ENCODE data around the gene MKKS. TPM values are rescaled to one million over a fixed set of nuclear protein-coding genes. Genes with fewer than 3 reads are reported as not detected.
"Not testable (repeated sequence)": the region's sequence is repeated elsewhere in the genome, so short reads cannot be mapped to it uniquely, and the experiment has no call there.

The MKKS gene
- total RNA-seq, 1 experiment from 2014 or later, result 10.6 TPM

DNA sequence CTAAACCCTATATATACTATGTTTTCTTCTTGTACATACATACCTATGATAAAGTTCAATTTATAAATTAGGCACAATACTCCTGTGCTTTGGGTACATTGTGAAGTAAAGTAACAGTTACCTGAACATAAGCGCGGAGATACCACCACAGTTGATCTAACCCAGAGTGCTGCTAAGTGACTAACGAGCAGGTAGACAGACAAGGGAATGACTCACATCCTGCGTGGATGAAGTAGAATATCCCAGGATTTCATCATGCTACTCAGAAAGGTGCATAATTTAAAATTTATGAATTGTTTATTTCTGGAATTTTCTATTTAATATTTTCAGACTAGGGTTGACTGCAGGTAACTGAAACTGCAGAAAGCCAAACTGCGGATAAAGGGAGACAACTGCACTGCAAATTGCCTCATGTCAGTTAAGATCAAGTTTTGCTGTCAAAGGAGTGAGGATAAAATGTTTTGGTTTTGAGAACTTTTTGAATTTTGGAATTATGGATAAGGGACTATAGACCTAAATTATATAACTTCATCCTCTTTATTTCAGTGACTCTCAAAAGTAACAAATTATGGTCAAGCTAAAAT lies 14.4 kb downstream of the MKKS start:
- Histone ChIP-seq H3K4ac (ENCODE audit: low read depth, low read length) (no peak overlapping the region), H3K79me1 (ENCODE audit: insufficient read depth, low read depth, low read length, poor library complexity, severe bottlenecking) (peaks cover 3% of the 10 kb centered on the region), H2BK120ac (ENCODE audit: low read depth, low read length, poor library complexity, severe bottlenecking) (no peak overlapping the region), H2BK12ac (ENCODE audit: insufficient read length, low read depth, low read length) (no peak overlapping the region), H3K79me2 (ENCODE audit: insufficient read depth, low read length) (no peaks in the 10 kb centered on the region), H3K9me3 (ENCODE audit: control insufficient read depth, low read depth, low read length) (no peaks in the 10 kb centered on the region), H3K9ac (ENCODE audit: extremely low read depth, insufficient read length, low read length) (no peak overlapping the region), H3K27me3 (ENCODE audit: insufficient read depth, low read length) (no peaks in the 10 kb centered on the region), H3K23ac (ENCODE audit: insufficient read length, low read depth, low read length) (no peak overlapping the region), H3K23me2 (ENCODE audit: insufficient read length, low read depth, low read length, poor library complexity, severe bottlenecking) (no peaks in the 10 kb centered on the region), H3K14ac (ENCODE audit: insufficient read depth, low read length) (no peak overlapping the region), H3K27ac (ENCODE audit: insufficient read length, low read depth, low read length) (no peak overlapping the region), H3K18ac (ENCODE audit: insufficient read length, low read depth, low read length) (no peak overlapping the region), H3K4me2 (ENCODE audit: insufficient read depth, insufficient read length, low read length) (no peak overlapping the region), H2BK20ac (ENCODE audit: low read depth, low read length, poor library complexity, severe bottlenecking) (no peak overlapping the region), H2BK15ac (ENCODE audit: low read depth, low read length) (no peak overlapping the region), H4K5ac (ENCODE audit: insufficient read length, low read depth, low read length) (no peak overlapping the region), H2AK5ac (ENCODE audit: insufficient read length, low read length) (no peak overlapping the region), H4K20me1 (ENCODE audit: control insufficient read depth, insufficient read depth, insufficient read length) (no peaks in the 10 kb centered on the region), H4K91ac (ENCODE audit: insufficient read length, low read depth, low read length) (no peak overlapping the region), H4K8ac (replicated peaks; ENCODE audit: insufficient read length, low read depth, low read length) (no peak overlapping the region), H2BK5ac (ENCODE audit: insufficient read length, low read length) (no peak overlapping the region), H2AFZ (ENCODE audit: low read length) (no peak overlapping the region), H3K4me1 (ENCODE audit: insufficient read depth, low read length) (no peaks in the 10 kb centered on the region), H3K56ac (ENCODE audit: insufficient read length, low read depth, low read length) (no peak overlapping the region), H3T11ph (ENCODE audit: low read length) (no peak overlapping the region)
- Mint-ChIP-seq H3K4me3 (no peak overlapping the region), H3K4me1 (peaks cover 17 to 18% of the 10 kb centered on the region in 2 experiments), H3K27ac (0 out of 7 replicates have a peak overlapping the region, but pooled peaks of 1 of the 3 experiments have one; percentile 20), H3K27me3 (ENCODE audit: low read depth) (no peaks in the 10 kb centered on the region), H3K36me3 (ENCODE audit: insufficient read depth in 1 of 3, low read depth in 3 of 3) (peaks cover 13 to 28% (median 21%) of the 10 kb centered on the region in 3 experiments), H3K9me3 (no peaks in the 10 kb centered on the region)
- no peak for DNase-seq
- no CpG with 5 or more reads among the region's 5 CpGs for WGBS (ENCODE audit: extremely low coverage, insufficient read length, low lambda C conversion rate)
- TF ChIP-seq, protein P1, sequence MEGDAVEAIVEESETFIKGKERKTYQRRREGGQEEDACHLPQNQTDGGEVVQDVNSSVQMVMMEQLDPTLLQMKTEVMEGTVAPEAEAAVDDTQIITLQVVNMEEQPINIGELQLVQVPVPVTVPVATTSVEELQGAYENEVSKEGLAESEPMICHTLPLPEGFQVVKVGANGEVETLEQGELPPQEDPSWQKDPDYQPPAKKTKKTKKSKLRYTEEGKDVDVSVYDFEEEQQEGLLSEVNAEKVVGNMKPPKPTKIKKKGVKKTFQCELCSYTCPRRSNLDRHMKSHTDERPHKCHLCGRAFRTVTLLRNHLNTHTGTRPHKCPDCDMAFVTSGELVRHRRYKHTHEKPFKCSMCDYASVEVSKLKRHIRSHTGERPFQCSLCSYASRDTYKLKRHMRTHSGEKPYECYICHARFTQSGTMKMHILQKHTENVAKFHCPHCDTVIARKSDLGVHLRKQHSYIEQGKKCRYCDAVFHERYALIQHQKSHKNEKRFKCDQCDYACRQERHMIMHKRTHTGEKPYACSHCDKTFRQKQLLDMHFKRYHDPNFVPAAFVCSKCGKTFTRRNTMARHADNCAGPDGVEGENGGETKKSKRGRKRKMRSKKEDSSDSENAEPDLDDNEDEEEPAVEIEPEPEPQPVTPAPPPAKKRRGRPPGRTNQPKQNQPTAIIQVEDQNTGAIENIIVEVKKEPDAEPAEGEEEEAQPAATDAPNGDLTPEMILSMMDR (conservative IDR thresholded peaks at IDR 0.05), result no peak

DNA sequence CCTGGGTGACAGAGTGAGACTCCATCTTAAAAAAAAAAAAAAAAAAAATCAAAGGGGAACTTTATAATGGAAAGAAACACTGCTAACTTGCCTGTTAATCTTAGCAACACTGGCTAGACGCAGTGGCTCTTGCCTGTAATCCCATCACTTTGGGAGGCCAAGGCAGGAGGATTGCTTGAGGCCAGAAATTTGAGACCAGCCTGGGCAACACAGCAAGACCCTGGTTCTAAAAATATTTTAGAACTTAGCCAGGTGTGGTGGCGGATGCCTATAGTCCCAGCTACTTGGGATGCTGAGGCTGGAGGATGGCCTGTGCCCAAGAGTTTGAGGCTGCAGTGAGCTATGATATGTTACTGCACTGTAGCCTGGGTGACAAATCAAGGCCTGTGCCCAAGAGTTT lies 16.8 kb downstream of the MKKS start:
- H3K4me2 ChIP-seq (ENCODE audit: insufficient read depth, insufficient read length, low read length); H2BK15ac ChIP-seq (ENCODE audit: low read depth, low read length); H3K4me3 Mint-ChIP-seq; H4K8ac ChIP-seq (replicated peaks; ENCODE audit: insufficient read length, low read depth, low read length); H2BK20ac ChIP-seq (ENCODE audit: low read depth, low read length, poor library complexity, severe bottlenecking); H2AK5ac ChIP-seq (ENCODE audit: insufficient read length, low read length); H3K27ac Mint-ChIP-seq; H3K27me3 ChIP-seq (ENCODE audit: insufficient read depth, low read length); H4K91ac ChIP-seq (ENCODE audit: insufficient read length, low read depth, low read length); H3K79me2 ChIP-seq (ENCODE audit: insufficient read depth, low read length); H3K4ac ChIP-seq (ENCODE audit: low read depth, low read length); H3T11ph ChIP-seq (ENCODE audit: low read length); H3K27me3 Mint-ChIP-seq (ENCODE audit: low read depth); H3K18ac ChIP-seq (ENCODE audit: insufficient read length, low read depth, low read length); H3K9me3 Mint-ChIP-seq; DNase-seq; H3K23ac ChIP-seq (ENCODE audit: insufficient read length, low read depth, low read length); H2AFZ ChIP-seq (ENCODE audit: low read length); H2BK120ac ChIP-seq (ENCODE audit: low read depth, low read length, poor library complexity, severe bottlenecking); H2BK5ac ChIP-seq (ENCODE audit: insufficient read length, low read length); H3K14ac ChIP-seq (ENCODE audit: insufficient read depth, low read length); H3K56ac ChIP-seq (ENCODE audit: insufficient read length, low read depth, low read length); H2BK12ac ChIP-seq (ENCODE audit: insufficient read length, low read depth, low read length); H3K23me2 ChIP-seq (ENCODE audit: insufficient read length, low read depth, low read length, poor library complexity, severe bottlenecking); H3K9ac ChIP-seq (ENCODE audit: extremely low read depth, insufficient read length, low read length); H3K27ac ChIP-seq (ENCODE audit: insufficient read length, low read depth, low read length); H3K9me3 ChIP-seq (ENCODE audit: control insufficient read depth, low read depth, low read length); H4K20me1 ChIP-seq (ENCODE audit: control insufficient read depth, insufficient read depth, insufficient read length); H3K4me1 ChIP-seq (ENCODE audit: insufficient read depth, low read length); H4K5ac ChIP-seq (ENCODE audit: insufficient read length, low read depth, low read length); H3K79me1 ChIP-seq (ENCODE audit: insufficient read depth, low read depth, low read length, poor library complexity, severe bottlenecking): not testable (repeated sequence)
- peaks cover 5 to 20% (median 20%) of the 10 kb centered on the region in 3 experiments; a peak in 6 of 7 replicates for H3K36me3 Mint-ChIP-seq (ENCODE audit: insufficient read depth in 1 of 3, low read depth in 3 of 3)
- H3K4me1 Mint-ChIP-seq, result peaks cover 17 to 18% of the 10 kb centered on the region in 2 experiments
- no CpG with 5 or more reads among the region's 2 CpGs for WGBS (ENCODE audit: extremely low coverage, insufficient read length, low lambda C conversion rate)
